ENCODE measurements around the gene YPEL4. TPM values are rescaled to one million over a fixed set of nuclear protein-coding genes. Genes with fewer than 3 reads are reported as not detected.
A peak's percentile ranks its signal among the peaks of the same experiment; 100 is the strongest.

The YPEL4 gene
- total RNA-seq, 1 experiment from 2014 or later, result not detected

DNA sequence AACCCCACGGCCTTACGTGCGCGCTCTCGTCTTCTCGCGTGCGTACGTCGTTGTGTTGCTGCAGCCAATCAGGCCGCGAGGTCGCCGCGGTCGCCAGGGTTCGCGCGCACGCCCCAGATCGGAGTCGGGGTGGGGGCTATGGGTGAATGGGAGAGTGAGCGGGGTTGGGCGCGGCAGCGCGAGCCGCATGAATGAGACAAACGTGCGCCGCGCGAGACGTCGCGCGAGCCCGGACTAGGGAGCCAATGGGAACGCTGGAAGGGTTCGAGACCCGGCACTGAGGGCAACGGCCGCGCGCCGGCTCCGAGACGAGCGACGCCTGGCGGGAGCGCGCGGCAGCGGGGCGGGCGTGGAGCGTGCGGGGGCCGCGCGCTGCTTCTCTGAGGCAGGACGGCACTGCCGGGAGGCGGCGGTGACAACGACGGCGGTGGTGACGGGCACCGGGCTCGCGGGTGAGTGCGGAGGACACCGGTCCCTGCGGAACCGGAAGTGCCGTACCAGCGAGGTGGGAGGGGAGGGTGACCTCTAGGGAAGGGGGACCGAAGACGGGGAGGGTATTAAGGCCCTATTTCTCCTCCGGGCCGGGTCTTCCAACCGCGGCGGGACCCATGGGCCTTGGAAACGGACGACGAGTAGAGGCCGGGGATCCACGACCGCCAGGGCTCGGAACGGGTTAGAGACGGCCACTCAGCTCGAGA lies 18.2 kb upstream of the YPEL4 start, which contains the start of gene ZDHHC5:
TSS of gene ZDHHC5 (plus strand) at position 379 of the 698 bp plus-strand sequence. CDS start 4,977 bp downstream, outside the sequence.
- BruUV-seq (replicated peaks), result no TSS peak
- intact Hi-C loops (cut with micrococcal nuclease; ENCODE audit: unreplicated experiment), result loop anchor here (5.0 kb wide), 2 partner anchors 44 to 331 kb away; partner anchors contain the start of genes MED19, P2RX3, SSRP1 and TMX2
- Histone ChIP-seq H3K27me3 (replicated peaks; ENCODE audit: insufficient read depth, low read depth, low read length, poor library complexity) (no peaks in the 10 kb centered on the region), H3K9me3 (ENCODE audit: low read depth, low read length, poor library complexity, severe bottlenecking) (no peaks in the 10 kb centered on the region), H3K36me3 (ENCODE audit: insufficient read depth, low read length, poor library complexity, severe bottlenecking) (peaks cover 12% of the 10 kb centered on the region), H3K4me1 (ENCODE audit: insufficient read depth, low read length, poor library complexity, severe bottlenecking) (peaks cover 10% of the 10 kb centered on the region), H3K4me3 (ENCODE audit: low read depth, low read length, poor library complexity, severe bottlenecking) (peak within 1 kb of the TSS; percentile 70), H3K27ac (ENCODE audit: low read depth, low read length, poor library complexity, severe bottlenecking) (peak within 1 kb of the TSS; percentile 97)
- TF ChIP-seq EZH2 (IDR thresholded peaks at IDR 0.05; ENCODE audit: borderline replicate concordance, low read depth, low read length, poor library complexity, severe bottlenecking), result no peak
- TF ChIP-seq, protein P1, sequence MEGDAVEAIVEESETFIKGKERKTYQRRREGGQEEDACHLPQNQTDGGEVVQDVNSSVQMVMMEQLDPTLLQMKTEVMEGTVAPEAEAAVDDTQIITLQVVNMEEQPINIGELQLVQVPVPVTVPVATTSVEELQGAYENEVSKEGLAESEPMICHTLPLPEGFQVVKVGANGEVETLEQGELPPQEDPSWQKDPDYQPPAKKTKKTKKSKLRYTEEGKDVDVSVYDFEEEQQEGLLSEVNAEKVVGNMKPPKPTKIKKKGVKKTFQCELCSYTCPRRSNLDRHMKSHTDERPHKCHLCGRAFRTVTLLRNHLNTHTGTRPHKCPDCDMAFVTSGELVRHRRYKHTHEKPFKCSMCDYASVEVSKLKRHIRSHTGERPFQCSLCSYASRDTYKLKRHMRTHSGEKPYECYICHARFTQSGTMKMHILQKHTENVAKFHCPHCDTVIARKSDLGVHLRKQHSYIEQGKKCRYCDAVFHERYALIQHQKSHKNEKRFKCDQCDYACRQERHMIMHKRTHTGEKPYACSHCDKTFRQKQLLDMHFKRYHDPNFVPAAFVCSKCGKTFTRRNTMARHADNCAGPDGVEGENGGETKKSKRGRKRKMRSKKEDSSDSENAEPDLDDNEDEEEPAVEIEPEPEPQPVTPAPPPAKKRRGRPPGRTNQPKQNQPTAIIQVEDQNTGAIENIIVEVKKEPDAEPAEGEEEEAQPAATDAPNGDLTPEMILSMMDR (conservative IDR thresholded peaks at IDR 0.05; ENCODE audit: low read depth, low read length), result peak; percentile 46
- POLR2A ChIA-PET (ENCODE audit: low non-redundant PET), result no interaction called here
- CTCF ChIA-PET, result interaction anchor here (0.6 kb wide), 1 partner anchor 916 kb away, joined by 3 read pairs; no protein-coding TSS in a partner anchor
- DNase-seq (ENCODE audit: low spot score), result peak; percentile 100

DNA sequence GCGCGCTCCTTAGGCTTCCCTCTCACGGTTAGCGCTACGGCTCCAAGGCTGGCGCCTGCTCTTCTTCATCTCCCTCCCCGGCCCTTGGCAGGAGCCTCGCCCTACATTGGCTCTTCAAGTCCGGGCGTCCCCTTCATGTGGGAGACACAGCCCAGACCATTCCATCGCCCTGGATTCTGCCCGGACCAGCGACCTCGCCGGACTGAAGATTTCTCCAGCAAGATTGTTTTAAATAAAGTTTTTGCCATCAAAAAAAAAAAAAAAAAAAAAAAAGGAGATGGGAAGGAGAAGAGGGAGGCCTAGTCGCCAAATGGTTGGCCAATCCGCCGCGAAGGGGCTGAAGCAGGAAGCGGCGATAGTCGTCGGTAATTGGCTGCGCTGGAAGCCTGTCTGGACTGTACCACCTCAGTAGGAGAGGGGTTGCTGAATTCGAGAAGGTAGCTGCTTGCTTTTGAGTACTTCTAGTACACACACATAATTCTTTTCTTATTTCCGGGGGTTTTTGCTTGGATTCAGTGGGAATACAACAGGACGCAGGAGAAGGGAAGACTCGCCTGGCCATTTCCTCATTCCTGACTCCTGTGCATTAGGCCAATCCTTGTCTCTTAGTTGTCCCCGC lies 17.5 kb upstream of the YPEL4 start:
- Histone ChIP-seq H3K9me3 (ENCODE audit: low read depth, low read length, poor library complexity, severe bottlenecking) (no peaks in the 10 kb centered on the region), H3K27me3 (replicated peaks; ENCODE audit: insufficient read depth, low read depth, low read length, poor library complexity) (no peaks in the 10 kb centered on the region), H3K36me3 (ENCODE audit: insufficient read depth, low read length, poor library complexity, severe bottlenecking) (peaks cover 6% of the 10 kb centered on the region), H3K4me1 (ENCODE audit: insufficient read depth, low read length, poor library complexity, severe bottlenecking) (peaks cover 10% of the 10 kb centered on the region), H3K27ac (ENCODE audit: low read depth, low read length, poor library complexity, severe bottlenecking) (peak overlapping the region; percentile 97), H3K4me3 (ENCODE audit: low read depth, low read length, poor library complexity, severe bottlenecking) (peak overlapping the region; percentile 70)
- intact Hi-C loops (cut with micrococcal nuclease; ENCODE audit: unreplicated experiment), result loop anchor here (5.0 kb wide), 2 partner anchors 45 to 330 kb away; partner anchors contain the start of genes MED19, P2RX3, SSRP1 and TMX2
- ChIA-PET POLR2A (ENCODE audit: low non-redundant PET) (no interaction called here), CTCF (interaction anchor here (1.1 kb wide), 1 partner anchor 23 kb away, joined by 3 read pairs; no protein-coding TSS in a partner anchor)
- DNase-seq (ENCODE audit: low spot score), result peak; percentile 99
- no TSS peak for BruUV-seq (replicated peaks)
- TF ChIP-seq, protein P1 (conservative IDR thresholded peaks at IDR 0.05; ENCODE audit: low read depth, low read length), result no peak
- no peak for TF ChIP-seq EZH2 (IDR thresholded peaks at IDR 0.05; ENCODE audit: borderline replicate concordance, low read depth, low read length, poor library complexity, severe bottlenecking)

DNA sequence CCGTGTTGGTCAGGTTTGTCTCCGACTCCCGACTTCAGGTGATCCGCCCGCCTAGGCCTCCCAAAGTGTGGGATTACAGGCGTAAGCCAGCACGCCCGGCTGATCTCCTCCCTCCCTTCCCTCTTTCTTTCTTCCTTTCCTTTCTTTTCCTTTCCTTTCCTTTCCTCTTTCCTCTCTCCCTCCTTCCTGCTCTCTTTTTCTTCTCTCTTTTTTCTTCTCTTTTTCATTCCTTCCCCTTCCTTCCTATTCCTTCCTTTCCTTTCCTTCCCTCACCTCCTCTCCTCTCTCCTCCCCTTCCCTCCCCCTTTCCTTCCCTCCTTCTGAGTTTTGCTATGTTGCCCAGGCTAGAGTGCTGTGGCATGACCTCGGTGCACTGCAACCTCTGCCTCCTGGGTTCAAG lies 14.3 kb upstream of the YPEL4 start:
- intact Hi-C loops (cut with micrococcal nuclease; ENCODE audit: unreplicated experiment), result no loop called here
- TF ChIP-seq, protein P1 (conservative IDR thresholded peaks at IDR 0.05; ENCODE audit: low read depth, low read length), result no peak
- no peak for TF ChIP-seq EZH2 (IDR thresholded peaks at IDR 0.05; ENCODE audit: borderline replicate concordance, low read depth, low read length, poor library complexity, severe bottlenecking)
- ChIA-PET POLR2A (ENCODE audit: low non-redundant PET) (no interaction called here), CTCF (interaction anchor here (0.6 kb wide), 1 partner anchor 19 kb away, joined by 10 read pairs; no protein-coding TSS in a partner anchor)
- Histone ChIP-seq H3K9me3 (ENCODE audit: low read depth, low read length, poor library complexity, severe bottlenecking) (no peaks in the 10 kb centered on the region), H3K36me3 (ENCODE audit: insufficient read depth, low read length, poor library complexity, severe bottlenecking) (peaks cover 26% of the 10 kb centered on the region), H3K27ac (ENCODE audit: low read depth, low read length, poor library complexity, severe bottlenecking) (no peak overlapping the region), H3K4me1 (ENCODE audit: insufficient read depth, low read length, poor library complexity, severe bottlenecking) (peaks cover 5% of the 10 kb centered on the region), H3K27me3 (replicated peaks; ENCODE audit: insufficient read depth, low read depth, low read length, poor library complexity) (no peaks in the 10 kb centered on the region), H3K4me3 (ENCODE audit: low read depth, low read length, poor library complexity, severe bottlenecking) (no peak overlapping the region)
- DNase-seq (ENCODE audit: low spot score), result no peak
- BruUV-seq (replicated peaks), result no TSS peak
